K562 (cell line): ENCODE results near the gene TMEM229B.

Experiments used
- BMI1 ChIP-seq: fragments of 150-350 bp; IDR thresholded peaks from 2 replicates; pipeline ENCODE4 v1.6.1; 2014; ENCODE audit warnings: low read length
- EP300 ChIP-seq: IDR thresholded peaks from 2 replicates; pipeline ENCODE4 v1.6.1; 2012; ENCODE audit warnings: low read length, improper control_type of control experiment
- EZH2 ChIP-seq: IDR thresholded peaks from 2 replicates; pipeline ENCODE4 v1.6.1; 2012; ENCODE audit warnings: low read depth, mild to moderate bottlenecking, inconsistent platforms, low read length, borderline replicate concordance
- FOXM1 ChIP-seq, 2 experiments: fragments of 450-650 bp in 1 of 2; sonication (generic) in 1 of 2; formaldehyde crosslinking in 1 of 2; IDR thresholded peaks; 2 replicates each; pipeline versions ENCODE4 v1.6.1 to v1.9.0; 2017 to 2022; ENCODE audit warnings: low read depth in 2 of 2, mild to moderate bottlenecking in 2 of 2, missing genetic modification reagents in 1 of 2, moderate library complexity in 1 of 2
- GATA2 ChIP-seq: sonication (generic); formaldehyde crosslinking; IDR thresholded peaks from 2 replicates; pipeline ENCODE4 v1.4.0; 2020; ENCODE audit warnings: mild to moderate bottlenecking, missing genetic modification reagents
- RAD21 ChIP-seq, 2 experiments: fragments of 250-450 bp in 1 of 2; fragments of 450-650 bp in 1 of 2; sonication (Bioruptor Pico) in 1 of 2; formaldehyde crosslinking in 1 of 2; IDR thresholded peaks in 1 of 2; conservative IDR thresholded peaks in 1 of 2; 2 replicates each; pipeline versions ENCODE4 v1.4.0 to v1.8.0; 2020 to 2022; ENCODE audit warnings: mild to moderate bottlenecking in 2 of 2, moderate library complexity in 1 of 2
- TF ChIP-seq, protein P1 (sequence below), 3 experiments: IDR thresholded peaks in 2 of 3; conservative IDR thresholded peaks in 1 of 3; 2 replicates each; pipeline ENCODE4 v1.5.1; 2011 to 2012; ENCODE audit warnings: low read length in 3 of 3, mild to moderate bottlenecking in 3 of 3, control low read depth in 2 of 3, improper control_type of control experiment in 1 of 3, inconsistent platforms in 1 of 3, low read depth in 1 of 3, mixed read lengths in 1 of 3, moderate library complexity in 1 of 3; ENCODE audit not compliant: insufficient read depth in 2 of 3

GRCh38 chr14:67441672-67442071 is 46.8 kb downstream of the TMEM229B start:
- TF ChIP-seq BMI1: no peak
- TF ChIP-seq EZH2: no peak
- TF ChIP-seq, protein P1, sequence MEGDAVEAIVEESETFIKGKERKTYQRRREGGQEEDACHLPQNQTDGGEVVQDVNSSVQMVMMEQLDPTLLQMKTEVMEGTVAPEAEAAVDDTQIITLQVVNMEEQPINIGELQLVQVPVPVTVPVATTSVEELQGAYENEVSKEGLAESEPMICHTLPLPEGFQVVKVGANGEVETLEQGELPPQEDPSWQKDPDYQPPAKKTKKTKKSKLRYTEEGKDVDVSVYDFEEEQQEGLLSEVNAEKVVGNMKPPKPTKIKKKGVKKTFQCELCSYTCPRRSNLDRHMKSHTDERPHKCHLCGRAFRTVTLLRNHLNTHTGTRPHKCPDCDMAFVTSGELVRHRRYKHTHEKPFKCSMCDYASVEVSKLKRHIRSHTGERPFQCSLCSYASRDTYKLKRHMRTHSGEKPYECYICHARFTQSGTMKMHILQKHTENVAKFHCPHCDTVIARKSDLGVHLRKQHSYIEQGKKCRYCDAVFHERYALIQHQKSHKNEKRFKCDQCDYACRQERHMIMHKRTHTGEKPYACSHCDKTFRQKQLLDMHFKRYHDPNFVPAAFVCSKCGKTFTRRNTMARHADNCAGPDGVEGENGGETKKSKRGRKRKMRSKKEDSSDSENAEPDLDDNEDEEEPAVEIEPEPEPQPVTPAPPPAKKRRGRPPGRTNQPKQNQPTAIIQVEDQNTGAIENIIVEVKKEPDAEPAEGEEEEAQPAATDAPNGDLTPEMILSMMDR (IDR thresholded peaks at IDR 0.05 in 2 of 3, conservative IDR thresholded peaks at IDR 0.05 in 1 of 3; ENCODE audit: insufficient read depth in 2 of 3, low read depth in 1 of 3, low read length in 3 of 3): no peak
- TF ChIP-seq FOXM1 (IDR thresholded peaks at IDR 0.05; ENCODE audit: low read depth): no peak
- no peak for TF ChIP-seq FOXM1 (CRISPR knock-in tag; IDR thresholded peaks at IDR 0.05; ENCODE audit: low read depth)
- no peak for TF ChIP-seq EP300
- TF ChIP-seq GATA2 (CRISPR knock-in tag): no peak
- TF ChIP-seq RAD21 (CRISPR knock-in tag; conservative IDR thresholded peaks at IDR 0.05 in 1 of 2, IDR thresholded peaks at IDR 0.05 in 1 of 2): no peak
